Thoracic aorta (tissue), 2 donors: ENCODE results near the gene SPACA6. TPM values are rescaled to one million over a fixed set of nuclear protein-coding genes. Genes with fewer than 3 reads are reported as not detected.

ENCODE experiments used
- ATAC-seq: fragments of 150-250 bp; one replicate; pipeline ENCODE4 v1.8.0; 2017; ENCODE audit warnings: low read depth; ENCODE audit not compliant: insufficient number of reproducible peaks, low FRiP score
- DNase-seq: peaks from one replicate; pipeline ENCODE4 v3.0.0-alpha.2; 2020; ENCODE audit warnings: low spot score
- H3K27ac ChIP-seq, 2 donors: fragments of 200-600 bp; sonication (generic); 1 replicate in 1 of 2; 2 replicates in 1 of 2; pipeline ENCODE4 v1.5.1; 2016; ENCODE audit warnings: mild to moderate bottlenecking in 2 of 2, moderate library complexity in 2 of 2
- H3K27me3 ChIP-seq: fragments of 200-600 bp; sonication (generic); replicated peaks from 2 replicates; pipeline ENCODE4 v1.6.0; 2016; ENCODE audit warnings: mild to moderate bottlenecking; ENCODE audit not compliant: insufficient read depth
- H3K36me3 ChIP-seq: fragments of 200-600 bp; sonication (generic); one replicate; pipeline ENCODE4 v1.5.1; 2016
- H3K4me1 ChIP-seq, 2 donors: fragments of 200-600 bp; sonication (generic); 1 replicate in 1 of 2; 2 replicates in 1 of 2; pipeline versions ENCODE4 v1.5.1 to v1.6.0; 2016; ENCODE audit warnings: low read depth in 2 of 2, mild to moderate bottlenecking in 1 of 2; ENCODE audit not compliant: control insufficient read depth in 1 of 2
- H3K4me3 ChIP-seq: fragments of 200-600 bp; sonication (generic); 2 replicates; pipeline ENCODE4 v1.5.1; 2016; ENCODE audit warnings: mild to moderate bottlenecking
- H3K9me3 ChIP-seq: fragments of 200-600 bp; sonication (generic); 2 replicates; pipeline ENCODE4 v1.5.1; 2016
- total RNA-seq, 2 donors: library from RNA; depleted of rRNA; stranded (reverse); fragments of >200 nt; gene quantifications; one replicate each; pipeline versions ENCODE4 v1.1.0 to v1.2.3, GENCODE V29; 2016
- TF ChIP-seq, protein P1 (sequence below): fragments of 200-600 bp; sonication (generic); IDR thresholded peaks from one replicate; pipeline ENCODE4 v1.5.1; 2019; ENCODE audit warnings: antibody characterized with exemption

The SPACA6 gene
- total RNA-seq, 2 donors from 2014 or later: 24.1 to 72.4 TPM

DNA sequence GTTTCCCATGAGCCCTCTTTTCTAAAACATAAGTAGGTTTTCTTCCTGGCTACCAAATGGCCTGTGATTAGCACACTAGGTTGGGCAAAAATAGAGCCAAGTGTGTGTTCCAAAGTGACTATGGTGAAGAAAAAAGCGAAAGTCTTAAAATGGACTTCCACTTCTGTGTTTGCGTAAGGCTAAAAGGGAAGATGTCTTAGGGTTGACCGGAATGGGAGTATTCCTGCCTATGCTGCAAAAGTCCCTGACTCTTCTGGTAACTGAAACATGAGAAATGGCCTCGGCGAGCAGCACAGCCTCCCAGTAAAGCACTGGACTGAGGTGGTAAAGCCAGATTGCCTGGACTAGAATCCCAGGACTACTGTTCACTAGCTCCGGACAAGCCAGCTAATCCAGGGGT lies 61.0 kb downstream of the SPACA6 start:
- TF ChIP-seq, protein P1, sequence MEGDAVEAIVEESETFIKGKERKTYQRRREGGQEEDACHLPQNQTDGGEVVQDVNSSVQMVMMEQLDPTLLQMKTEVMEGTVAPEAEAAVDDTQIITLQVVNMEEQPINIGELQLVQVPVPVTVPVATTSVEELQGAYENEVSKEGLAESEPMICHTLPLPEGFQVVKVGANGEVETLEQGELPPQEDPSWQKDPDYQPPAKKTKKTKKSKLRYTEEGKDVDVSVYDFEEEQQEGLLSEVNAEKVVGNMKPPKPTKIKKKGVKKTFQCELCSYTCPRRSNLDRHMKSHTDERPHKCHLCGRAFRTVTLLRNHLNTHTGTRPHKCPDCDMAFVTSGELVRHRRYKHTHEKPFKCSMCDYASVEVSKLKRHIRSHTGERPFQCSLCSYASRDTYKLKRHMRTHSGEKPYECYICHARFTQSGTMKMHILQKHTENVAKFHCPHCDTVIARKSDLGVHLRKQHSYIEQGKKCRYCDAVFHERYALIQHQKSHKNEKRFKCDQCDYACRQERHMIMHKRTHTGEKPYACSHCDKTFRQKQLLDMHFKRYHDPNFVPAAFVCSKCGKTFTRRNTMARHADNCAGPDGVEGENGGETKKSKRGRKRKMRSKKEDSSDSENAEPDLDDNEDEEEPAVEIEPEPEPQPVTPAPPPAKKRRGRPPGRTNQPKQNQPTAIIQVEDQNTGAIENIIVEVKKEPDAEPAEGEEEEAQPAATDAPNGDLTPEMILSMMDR: no peak
- peak; percentile 28 for ATAC-seq
- no peaks in the 10 kb centered on the region for H3K9me3 ChIP-seq
- H3K36me3 ChIP-seq: no peaks in the 10 kb centered on the region
- DNase-seq: no peak
- H3K27ac ChIP-seq: no peak overlapping the region
- no peaks in the 10 kb centered on the region for H3K4me1 ChIP-seq
- H3K4me3 ChIP-seq: no peak overlapping the region
- no peaks in the 10 kb centered on the region for H3K27me3 ChIP-seq

DNA sequence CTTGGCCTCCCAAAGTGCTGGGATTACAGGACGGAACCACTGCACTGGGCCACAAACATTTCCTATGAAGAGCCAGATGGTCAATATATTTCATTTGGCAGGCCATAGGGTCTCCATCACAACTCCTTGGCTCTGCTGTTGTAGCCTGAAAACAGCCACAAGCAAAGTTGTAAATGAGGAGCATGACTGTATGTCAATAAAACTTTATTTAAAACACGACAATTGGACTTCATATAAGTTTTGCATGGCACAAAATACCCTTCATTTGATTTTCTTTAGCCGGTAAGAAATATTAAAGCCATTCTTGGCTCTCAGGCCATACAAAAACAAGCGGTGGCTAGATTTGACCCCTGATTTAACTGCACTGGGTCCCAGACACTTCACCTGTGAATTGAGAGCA lies 61.6 kb downstream of the SPACA6 start:
- H3K27me3 ChIP-seq: no peaks in the 10 kb centered on the region
- DNase-seq (no peak), ATAC-seq (no peak)
- no peaks in the 10 kb centered on the region for H3K9me3 ChIP-seq
- TF ChIP-seq, protein P1: no peak
- no peaks in the 10 kb centered on the region for H3K36me3 ChIP-seq
- H3K27ac ChIP-seq: no peak overlapping the region
- H3K4me3 ChIP-seq: no peak overlapping the region
- no peaks in the 10 kb centered on the region for H3K4me1 ChIP-seq

Other genes with a start within 250 kb of the SPACA6 start
- gene SIGLEC8, start 234.9 kb upstream of the SPACA6 start, total RNA-seq: under 1 TPM; 0.28 to 0.41 TPM
- not detected for gene CEACAM18, start 214.8 kb upstream of the SPACA6 start, total RNA-seq
- gene SIGLEC12, start 191.5 kb upstream of the SPACA6 start, total RNA-seq: 1 to 10 TPM in 1 of 2 donors, not detected in 1; 2.2 TPM
- 1 to 10 TPM in 1 of 2 donors, under 1 TPM in 1; 0.56 to 1.6 TPM for gene SIGLEC6, start 161.7 kb upstream of the SPACA6 start, total RNA-seq
- 10 to 100 TPM in 1 of 2 donors, 1 to 10 TPM in 1; 6.6 to 15.6 TPM for gene ZNF175, start 122.0 kb upstream of the SPACA6 start, total RNA-seq
- gene SIGLEC5, start 62.9 kb upstream of the SPACA6 start, total RNA-seq: 1 to 10 TPM in 1 of 2 donors, not detected in 1; 1.4 TPM
- gene SIGLEC14, start 46.5 kb upstream of the SPACA6 start, total RNA-seq: 10 to 100 TPM in 1 of 2 donors, 1 to 10 TPM in 1; 4.6 to 12.6 TPM
- gene HAS1, start 30.7 kb downstream of the SPACA6 start, total RNA-seq: 10 to 100 TPM in 1 of 2 donors, 1 to 10 TPM in 1; 1.6 to 74.8 TPM
- 10 to 100 TPM; 30.2 to 39.3 TPM for gene FPR1, start 58.5 kb downstream of the SPACA6 start, total RNA-seq
- gene FPR2, start 67.8 kb downstream of the SPACA6 start, total RNA-seq: 1 to 10 TPM; 2.2 to 5.9 TPM
- gene FPR3, start 101.8 kb downstream of the SPACA6 start, total RNA-seq: 10 to 100 TPM; 11.1 to 18.0 TPM
- gene ZNF577, start 194.6 kb downstream of the SPACA6 start, total RNA-seq: 10 to 100 TPM; 14.5 to 30.4 TPM
- 10 to 100 TPM in 1 of 2 donors, 1 to 10 TPM in 1; 6.6 to 20.2 TPM for gene ZNF649, start 211.7 kb downstream of the SPACA6 start, total RNA-seq
- 1 to 10 TPM; 2.0 to 2.2 TPM for gene ZNF613, start 234.1 kb downstream of the SPACA6 start, total RNA-seq